Activated CD4-positive, alpha-beta T cell treated with anti-CD3 and anti-CD28 coated beads, Interleukin-2, amount 50 U/mL, for 24 hours (primary cell): ENCODE measurements around the gene SLC2A8.
A peak's percentile ranks its signal among the peaks of the same experiment; 100 is the strongest.

Experiments used
- DNase-seq, 2 donors: peaks; one replicate each; pipeline ENCODE4 v3.0.0-alpha.2; 2020; ENCODE audit warnings: low read depth in 1 of 2, low spot score in 1 of 2

SLC2A8 gene

GRCh38 chr9:127428348-127428747 lies 31.4 kb downstream of the SLC2A8 start:
- no peak for DNase-seq

- no peak for DNase-seq
These were observed 33.4 kb downstream of the SLC2A8 start for GRCh38 chr9:127430415-127430814.

GRCh38 chr9:127437497-127438264 lies 40.7 kb downstream of the SLC2A8 start:
- no peak for DNase-seq

- DNase-seq, result no peak
These were observed 41.4 kb downstream of the SLC2A8 start for GRCh38 chr9:127438394-127438793.

- DNase-seq, result no peak
These were observed 47.4 kb downstream of the SLC2A8 start for GRCh38 chr9:127444283-127444920.

- DNase-seq, result no peak
These were observed 48.2 kb downstream of the SLC2A8 start for GRCh38 chr9:127444921-127445850.

- DNase-seq, result no peak
These were observed 49.1 kb downstream of the SLC2A8 start for GRCh38 chr9:127445851-127446712.

- DNase-seq, result no peak
These were observed 49.9 kb downstream of the SLC2A8 start for GRCh38 chr9:127446713-127447415.

- DNase-seq, result no peak
These were observed 50.6 kb downstream of the SLC2A8 start for GRCh38 chr9:127447416-127448111.

GRCh38 chr9:127448112-127448805 lies 51.3 kb downstream of the SLC2A8 start:
- DNase-seq, result no peak

GRCh38 chr9:127449332-127449966 lies 52.5 kb downstream of the SLC2A8 start:
- DNase-seq, result no peak

GRCh38 chr9:127450243-127450760 lies 53.3 kb downstream of the SLC2A8 start:
- no peak for DNase-seq

GRCh38 chr9:127450830-127451607 lies 54.0 kb downstream of the SLC2A8 start, which contains the start of the genes LRSAM1 and RPL12:
LRSAM1 (plus strand) TSS chr9:127451510; CDS start chr9:127454528, 3,018 bp downstream.
RPL12 (minus strand) TSS chr9:127451406; CDS start chr9:127451317, 89 bp downstream.
- DNase-seq, result peak; percentile 98 to 100

- DNase-seq, result no peak
These were observed 54.6 kb downstream of the SLC2A8 start for GRCh38 chr9:127451608-127451857.

GRCh38 chr9:127451858-127452656 lies 55.1 kb downstream of the SLC2A8 start:
- no peak for DNase-seq

GRCh38 chr9:127452691-127453090 lies 55.7 kb downstream of the SLC2A8 start:
- no peak for DNase-seq
